A673 (cell line): Measurements from ENCODE around the gene FNDC3B. TPM values are rescaled to one million over a fixed set of nuclear protein-coding genes. Genes with fewer than 3 reads are reported as not detected.

Source experiments
- BruUV-seq: library from RNA; stranded (reverse); fragments of 400-500 nt; replicated peaks from 2 replicates; lab custom pipeline; 2021; lab: Mats Ljungman, UMichigan
- CTCF ChIA-PET: fragments of 300-600 bp; sonication (Branson Sonifier 250); formaldehyde crosslinking; loops from one replicate; lab custom pipeline; 2022; ENCODE audit warnings: antibody characterized with exemption; lab: Charles Lee
- POLR2A ChIA-PET: fragments of 300-600 bp; sonication (Branson Sonifier 250); formaldehyde crosslinking; loops from one replicate; lab custom pipeline; 2022; ENCODE audit warnings: antibody characterized with exemption; ENCODE audit not compliant: low non-redundant PET; lab: Charles Lee
- DNase-seq: peaks from one replicate; pipeline ENCODE4 v3.0.0-alpha.2; 2015; ENCODE audit warnings: low spot score
- H3K27ac ChIP-seq: fragments of 200-600 bp; sonication (generic); 2 replicates; pipeline ENCODE4 v1.5.1; 2016; ENCODE audit warnings: mixed run types, low read depth, mild to moderate bottlenecking, mixed read lengths, antibody characterized with exemption, low read length; ENCODE audit not compliant: poor library complexity, severe bottlenecking
- H3K27me3 ChIP-seq: fragments of 200-600 bp; sonication (generic); replicated peaks from 2 replicates; pipeline ENCODE4 v1.6.1; 2017; ENCODE audit warnings: mixed run types, low read depth, mild to moderate bottlenecking, mixed read lengths, antibody characterized with exemption, low read length; ENCODE audit not compliant: insufficient read depth, poor library complexity
- H3K36me3 ChIP-seq: fragments of 200-600 bp; sonication (generic); 2 replicates; pipeline ENCODE4 v1.6.1; 2016; ENCODE audit warnings: mixed run types, mild to moderate bottlenecking, mixed read lengths, antibody characterized with exemption, low read length; ENCODE audit not compliant: insufficient read depth, poor library complexity, severe bottlenecking
- H3K4me1 ChIP-seq: fragments of 200-600 bp; sonication (generic); 2 replicates; pipeline ENCODE4 v1.6.1; 2017; ENCODE audit warnings: mixed run types, mild to moderate bottlenecking, mixed read lengths, antibody characterized with exemption, low read length; ENCODE audit not compliant: insufficient read depth, poor library complexity, severe bottlenecking
- H3K4me3 ChIP-seq: fragments of 200-600 bp; sonication (generic); 2 replicates; pipeline ENCODE4 v1.5.1; 2016; ENCODE audit warnings: low read depth, mixed run types, mild to moderate bottlenecking, mixed read lengths, low read length; ENCODE audit not compliant: poor library complexity, severe bottlenecking
- H3K9me3 ChIP-seq: fragments of 200-600 bp; sonication (generic); 2 replicates; pipeline ENCODE4 v1.6.1; 2016; ENCODE audit warnings: mixed run types, low read depth, mild to moderate bottlenecking, mixed read lengths, antibody characterized with exemption, low read length; ENCODE audit not compliant: poor library complexity, severe bottlenecking
- EZH2 ChIP-seq: fragments of 200-600 bp; sonication (generic); IDR thresholded peaks from 2 replicates; pipeline ENCODE4 v1.6.1; 2017; ENCODE audit warnings: borderline replicate concordance, low read depth, mild to moderate bottlenecking, mixed read lengths, antibody characterized with exemption, low read length; ENCODE audit not compliant: poor library complexity, severe bottlenecking
- intact Hi-C: fragments of 100-400 bp; cut with micrococcal nuclease; formaldehyde crosslinking; loops from one replicate; pipeline ENCODE4 v1.10.0; 2022; ENCODE audit not compliant: unreplicated experiment
- total RNA-seq: library from RNA; stranded (reverse); gene quantifications from 2 replicates; pipeline ENCODE4 v1.2.3, GENCODE V29; 2021
- TF ChIP-seq, protein P1 (sequence below): fragments of 300-800, 200-600 bp; sonication (generic); conservative IDR thresholded peaks from 2 replicates; pipeline ENCODE4 v1.5.1; 2017; ENCODE audit warnings: low read depth, mild to moderate bottlenecking, antibody characterized with exemption, low read length, moderate library complexity, mixed read lengths

Gene FNDC3B
- total RNA-seq, 1 experiment from 2014 or later = 50.8 TPM

DNA sequence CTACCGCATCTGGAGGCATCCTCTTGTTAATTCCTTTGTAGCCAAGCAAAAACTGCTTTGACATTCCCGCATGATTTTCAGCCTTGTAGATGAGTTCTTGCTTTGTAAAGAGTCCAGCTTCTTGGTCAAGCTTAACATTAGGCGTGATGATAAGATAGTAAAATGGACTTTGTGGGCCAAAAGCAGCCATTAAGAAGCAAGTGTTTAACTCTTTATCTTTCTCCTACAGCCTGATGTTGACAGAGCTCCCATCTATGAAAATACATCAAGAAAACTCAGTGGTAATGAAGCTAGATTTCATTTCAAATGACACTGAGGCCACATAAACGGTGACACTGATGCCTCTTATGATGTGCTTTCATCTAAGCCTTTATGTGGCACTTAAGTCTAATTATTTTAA lies 33.2 kb downstream of the FNDC3B start:
- BruUV-seq = no TSS peak

DNA sequence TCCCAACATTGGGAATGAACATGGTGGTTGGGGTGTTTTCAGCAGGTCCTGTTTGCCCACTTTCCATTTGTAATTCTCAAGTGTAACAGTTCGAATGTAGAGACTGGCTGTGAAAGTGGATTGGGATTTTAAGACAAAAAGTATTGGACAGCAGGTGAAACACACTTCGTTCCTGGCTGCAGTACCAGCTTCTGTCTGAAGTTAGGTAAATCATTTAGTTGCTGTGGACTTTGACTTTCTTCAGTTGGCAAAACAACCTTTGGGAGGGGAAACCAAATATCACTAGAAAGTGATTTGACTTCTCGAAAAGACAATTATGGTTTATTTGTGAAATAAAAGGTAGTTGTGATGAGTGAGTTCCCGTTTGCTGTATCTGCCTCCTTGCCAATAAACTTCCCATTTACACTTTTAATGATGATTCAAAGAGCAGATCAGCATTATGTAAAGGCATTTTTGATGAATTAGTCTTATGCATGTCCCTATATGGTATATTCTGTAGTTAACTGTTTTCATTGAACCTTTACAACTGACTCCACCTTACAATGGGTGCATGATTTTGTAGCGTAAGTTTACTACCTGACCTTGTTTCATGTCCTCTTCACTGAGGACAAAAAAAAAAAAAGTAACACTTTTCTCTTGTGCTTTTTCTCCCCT lies 34.0 kb downstream of the FNDC3B start:
- ChIA-PET CTCF (no interaction called here), POLR2A (no interaction called here)
- no peaks in the 10 kb centered on the region for H3K36me3 ChIP-seq

More for the DNA sequence above, 33.2 kb downstream of the FNDC3B start:
- ChIA-PET POLR2A (no interaction called here), CTCF (no interaction called here)
- no peak overlapping the region for H3K4me3 ChIP-seq
- no peaks in the 10 kb centered on the region for H3K9me3 ChIP-seq
- no peak overlapping the region for H3K27ac ChIP-seq
- intact Hi-C loops = no loop called here
- H3K36me3 ChIP-seq = no peaks in the 10 kb centered on the region
- H3K27me3 ChIP-seq = no peaks in the 10 kb centered on the region
- no peak for TF ChIP-seq EZH2
- TF ChIP-seq, protein P1, sequence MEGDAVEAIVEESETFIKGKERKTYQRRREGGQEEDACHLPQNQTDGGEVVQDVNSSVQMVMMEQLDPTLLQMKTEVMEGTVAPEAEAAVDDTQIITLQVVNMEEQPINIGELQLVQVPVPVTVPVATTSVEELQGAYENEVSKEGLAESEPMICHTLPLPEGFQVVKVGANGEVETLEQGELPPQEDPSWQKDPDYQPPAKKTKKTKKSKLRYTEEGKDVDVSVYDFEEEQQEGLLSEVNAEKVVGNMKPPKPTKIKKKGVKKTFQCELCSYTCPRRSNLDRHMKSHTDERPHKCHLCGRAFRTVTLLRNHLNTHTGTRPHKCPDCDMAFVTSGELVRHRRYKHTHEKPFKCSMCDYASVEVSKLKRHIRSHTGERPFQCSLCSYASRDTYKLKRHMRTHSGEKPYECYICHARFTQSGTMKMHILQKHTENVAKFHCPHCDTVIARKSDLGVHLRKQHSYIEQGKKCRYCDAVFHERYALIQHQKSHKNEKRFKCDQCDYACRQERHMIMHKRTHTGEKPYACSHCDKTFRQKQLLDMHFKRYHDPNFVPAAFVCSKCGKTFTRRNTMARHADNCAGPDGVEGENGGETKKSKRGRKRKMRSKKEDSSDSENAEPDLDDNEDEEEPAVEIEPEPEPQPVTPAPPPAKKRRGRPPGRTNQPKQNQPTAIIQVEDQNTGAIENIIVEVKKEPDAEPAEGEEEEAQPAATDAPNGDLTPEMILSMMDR = no peak
- H3K4me1 ChIP-seq = peaks cover 31% of the 10 kb centered on the region
- no peak for DNase-seq

GRCh38 chr3:172074032-172074431 lies 34.7 kb downstream of the FNDC3B start:
- no peaks in the 10 kb centered on the region for H3K36me3 ChIP-seq
- intact Hi-C loops = no loop called here
- no peak for TF ChIP-seq EZH2
- TF ChIP-seq, protein P1 = no peak
- H3K4me1 ChIP-seq = peaks cover 24% of the 10 kb centered on the region
- no peaks in the 10 kb centered on the region for H3K9me3 ChIP-seq
- no peak overlapping the region for H3K4me3 ChIP-seq
- DNase-seq = no peak
- POLR2A ChIA-PET = no interaction called here
- H3K27me3 ChIP-seq = no peaks in the 10 kb centered on the region
- CTCF ChIA-PET = no interaction called here
- no TSS peak for BruUV-seq
- no peak overlapping the region for H3K27ac ChIP-seq

More for the DNA sequence above, 34.0 kb downstream of the FNDC3B start:
- DNase-seq = no peak
- Histone ChIP-seq H3K27me3 (no peaks in the 10 kb centered on the region), H3K4me1 (peaks cover 28% of the 10 kb centered on the region), H3K9me3 (no peaks in the 10 kb centered on the region), H3K4me3 (no peak overlapping the region), H3K27ac (no peak overlapping the region)
- TF ChIP-seq EZH2 = no peak
- TF ChIP-seq, protein P1 = no peak
- no TSS peak for BruUV-seq
- intact Hi-C loops = no loop called here
